Pancreas (tissue), 10 donors: ENCODE data around the gene COASY. TPM values are rescaled to one million over a fixed set of nuclear protein-coding genes. Genes with fewer than 3 reads are reported as not detected.
A peak's percentile ranks its signal among the peaks of the same experiment; 100 is the strongest.

Experiments
- ATAC-seq, 4 donors: fragments of 200-7000 bp; cut with Tn5 transposase; one replicate each; pipeline versions ENCODE4 v1.8.0 to v1.9.1; 2020; ENCODE audit warnings: mild to moderate bottlenecking in 4 of 4, moderate library complexity in 4 of 4
- DNase-seq, 6 donors: peaks; one replicate each; pipeline ENCODE4 v3.0.0-alpha.2; 2020
- FAIRE-seq: peaks from 2 replicates; lab custom pipeline; 2012; peaks lifted over from hg19 to GRCh38; lab: Jason Lieb, UNC
- H3K27ac ChIP-seq, 4 donors: fragments of 200-600 bp; sonication (generic); 1 replicate in 3 of 4; 2 replicates in 1 of 4; pipeline versions ENCODE4 v1.5.0 to v1.8.0; 2020
- H3K27me3 ChIP-seq, 4 donors: fragments of 200-600 bp; one replicate each; pipeline ENCODE4 v1.8.0; 2021
- H3K36me3 ChIP-seq, 3 donors: fragments of 200-600 bp; sonication (generic) in 1 of 3; one replicate each; pipeline versions ENCODE4 v1.5.0 to v1.8.0; 2020 to 2021
- H3K4me1 ChIP-seq, 3 donors: fragments of 200-600 bp; one replicate each; pipeline ENCODE4 v1.8.0; 2021
- H3K4me3 ChIP-seq, 4 donors: fragments of 200-600 bp; sonication (generic) in 2 of 4; one replicate each; pipeline versions ENCODE4 v1.5.0 to v1.8.0; 2020 to 2021
- H3K9me3 ChIP-seq, 4 donors: fragments of 200-600 bp; one replicate each; pipeline ENCODE4 v1.8.0; 2021
- WGBS, 2 donors: extraction: QIAGEN DNeasy Blood & Tissue Kit; methylation state at CpG; one replicate each; pipeline ENCODE4 v1.1.7; 2013; 5-methylcytosine and 5-hydroxymethylcytosine counted together
- intact Hi-C, 3 donors: fragments of 100-400 bp; cut with DNase I; formaldehyde crosslinking; loops; one replicate each; pipeline versions ENCODE4 v1.11.1 to v1.14.2; 2022
- polyA plus RNA-seq, 2 donors: library from polyadenylated mRNA; stranded (reverse); fragments of 200-250 nt; gene quantifications; one replicate each; pipeline ENCODE4 v1.2.3, GENCODE V29; 2013
- total RNA-seq, 6 donors: library from RNA; stranded (reverse); fragmentation: NEBNext Ultra II Directional in 4 of 6; extraction: Animal tissue kit (Norgen Biotek cat#: 25700) in 4 of 6; gene quantifications; one replicate each; pipeline versions ENCODE4 v1.2.1 to v1.2.4, GENCODE V29; 2021 to 2023
- TF ChIP-seq, protein P1 (sequence below), 4 donors: fragments of 200-600 bp; sonication (generic) in 3 of 4; IDR thresholded peaks; one replicate each; pipeline versions ENCODE4 v1.5.0 to v1.8.0; 2021; ENCODE audit warnings: antibody characterized with exemption in 4 of 4
- donor health status: healthy with polysubstance abuse.
- donor health status: DM: no; HTN: no; CAD: no; lungs with moderate emphysema.
- donor health status: DM: no; HTN: no; CAD: no.
- donor health status: control.
- donor health status: control.
- donor health status: Bipolar disorder and iron deficiency.
- donor health status: DM: yes; HTN: yes; CAD: no.
- donor health status: DM: no; HTN: no; CAD: no.
- donor health status: DM: no; HTN: no; CAD: no.
- donor health status: DM: yes; HTN: yes; CAD: no.

Gene COASY
- total and polyA plus RNA-seq, 8 donors, result 32.3 to 152 (median 56.0) TPM

- WGBS, 2 donors, result 66 to 77% methylated on average over 6 of the region's 6 CpGs
- DNase-seq (peak in 1 of 6 donors; percentile 7), ATAC-seq (peak in 1 of 4 donors; percentile 14), FAIRE-seq (no peak)
- Histone ChIP-seq H3K27me3 (no peaks in the 10 kb centered on the region), H3K27ac (no peak overlapping the region), H3K9me3 (no peaks in the 10 kb centered on the region), H3K4me3 (no peak overlapping the region), H3K36me3 (no peaks in the 10 kb centered on the region), H3K4me1 (peaks cover 9 to 13% (median 10%) of the 10 kb centered on the region in 3 donors)
- intact Hi-C loops, result loop anchor here in 1 of 3 donors (10.0 kb wide), 1 partner anchor 211 kb away; no protein-coding TSS in a partner anchor
- TF ChIP-seq, protein P1, sequence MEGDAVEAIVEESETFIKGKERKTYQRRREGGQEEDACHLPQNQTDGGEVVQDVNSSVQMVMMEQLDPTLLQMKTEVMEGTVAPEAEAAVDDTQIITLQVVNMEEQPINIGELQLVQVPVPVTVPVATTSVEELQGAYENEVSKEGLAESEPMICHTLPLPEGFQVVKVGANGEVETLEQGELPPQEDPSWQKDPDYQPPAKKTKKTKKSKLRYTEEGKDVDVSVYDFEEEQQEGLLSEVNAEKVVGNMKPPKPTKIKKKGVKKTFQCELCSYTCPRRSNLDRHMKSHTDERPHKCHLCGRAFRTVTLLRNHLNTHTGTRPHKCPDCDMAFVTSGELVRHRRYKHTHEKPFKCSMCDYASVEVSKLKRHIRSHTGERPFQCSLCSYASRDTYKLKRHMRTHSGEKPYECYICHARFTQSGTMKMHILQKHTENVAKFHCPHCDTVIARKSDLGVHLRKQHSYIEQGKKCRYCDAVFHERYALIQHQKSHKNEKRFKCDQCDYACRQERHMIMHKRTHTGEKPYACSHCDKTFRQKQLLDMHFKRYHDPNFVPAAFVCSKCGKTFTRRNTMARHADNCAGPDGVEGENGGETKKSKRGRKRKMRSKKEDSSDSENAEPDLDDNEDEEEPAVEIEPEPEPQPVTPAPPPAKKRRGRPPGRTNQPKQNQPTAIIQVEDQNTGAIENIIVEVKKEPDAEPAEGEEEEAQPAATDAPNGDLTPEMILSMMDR (IDR thresholded peaks at IDR 0.05), result no peak
Observed at GRCh38 chr17:42526031-42526444, 35.9 kb upstream of the COASY start.

DNA sequence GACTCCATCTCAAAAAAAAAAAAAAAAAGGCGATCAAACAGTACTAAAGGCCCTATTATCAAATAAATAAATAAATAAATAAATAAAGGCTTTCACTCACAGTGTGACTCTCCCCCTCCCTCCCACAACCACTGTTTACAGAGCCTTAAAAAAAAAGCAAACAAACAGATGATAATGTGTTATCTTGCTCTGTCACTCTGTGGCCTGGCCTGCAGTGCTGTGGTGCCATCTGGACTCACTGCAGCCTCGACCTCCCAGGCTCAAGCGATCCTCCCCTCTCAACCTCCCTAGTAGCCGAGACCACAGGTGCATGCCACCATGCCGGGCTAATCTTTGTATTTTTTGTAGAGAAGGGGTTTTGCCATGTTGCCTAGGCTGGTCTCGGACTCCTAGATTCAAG is 34.0 kb upstream of the COASY start:
- TF ChIP-seq, protein P1 (IDR thresholded peaks at IDR 0.05), result no peak
- FAIRE-seq (no peak), ATAC-seq (no peak), DNase-seq (no peak)
- Histone ChIP-seq H3K27ac (no peak overlapping the region), H3K4me1 (peaks cover 9 to 21% (median 14%) of the 10 kb centered on the region in 3 donors), H3K36me3 (no peaks in the 10 kb centered on the region), H3K27me3 (no peaks in the 10 kb centered on the region), H3K4me3 (no peak overlapping the region), H3K9me3 (no peaks in the 10 kb centered on the region)
- WGBS, 2 donors, result 74% methylated on average over 6 of the region's 6 CpGs
- intact Hi-C loops, result loop anchor here in 1 of 3 donors (10.0 kb wide), 1 partner anchor 213 kb away; no protein-coding TSS in a partner anchor

DNA sequence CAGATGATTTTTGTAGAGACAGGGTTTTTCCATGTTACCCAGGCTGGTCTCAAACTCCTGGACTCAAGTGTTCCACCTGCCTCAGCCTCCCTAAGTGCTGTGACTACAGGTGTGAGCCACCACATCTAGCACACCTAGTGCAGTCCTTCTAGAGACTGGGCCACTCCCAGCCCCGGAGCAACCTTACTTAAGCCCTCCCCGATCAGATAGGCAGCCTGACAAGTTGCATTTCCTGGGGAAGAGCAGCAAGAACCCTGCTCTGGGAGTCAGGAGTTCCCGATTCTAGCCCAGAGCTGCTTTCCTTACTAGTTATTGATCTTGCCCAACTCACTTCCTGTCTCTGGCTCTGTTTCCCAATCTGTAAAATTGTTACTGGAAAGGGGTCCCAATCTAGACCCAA is 32.9 kb upstream of the COASY start:
- no peak overlapping the region for H3K4me3 ChIP-seq
- H3K9me3 ChIP-seq, result no peaks in the 10 kb centered on the region
- FAIRE-seq (no peak), ATAC-seq (no peak), DNase-seq (no peak)
- no peaks in the 10 kb centered on the region for H3K36me3 ChIP-seq
- no peak overlapping the region for H3K27ac ChIP-seq
- H3K4me1 ChIP-seq, result peaks cover 9 to 21% (median 14%) of the 10 kb centered on the region in 3 donors
- H3K27me3 ChIP-seq, result no peaks in the 10 kb centered on the region
- intact Hi-C loops, result loop anchor here in 1 of 3 donors (10.0 kb wide), 1 partner anchor 214 kb away; no protein-coding TSS in a partner anchor
- WGBS, 2 donors, result 40 to 53% methylated on average over 3 of the region's 3 CpGs
- TF ChIP-seq, protein P1 (IDR thresholded peaks at IDR 0.05), result no peak

GRCh38 chr17:42530952-42531454 is 30.9 kb upstream of the COASY start:
- intact Hi-C loops, result no loop called here
- TF ChIP-seq, protein P1 (IDR thresholded peaks at IDR 0.05), result no peak
- ATAC-seq, result peak; percentile 45 to 73 (median 68)

More at GRCh38 chr17:42530952-42531454, 30.9 kb upstream of the COASY start:
- H3K27me3 ChIP-seq, result no peaks in the 10 kb centered on the region
- peaks cover 11 to 26% (median 23%) of the 10 kb centered on the region in 3 donors for H3K4me1 ChIP-seq
- no peak overlapping the region for H3K4me3 ChIP-seq
- 47 to 64% methylated on average over 2 of the region's 2 CpGs for WGBS, 2 donors
- DNase-seq (peak in 2 of 6 donors; percentile 63 to 71), FAIRE-seq (no peak)
- H3K9me3 ChIP-seq, result no peaks in the 10 kb centered on the region
- peak overlapping the region; percentile 23 to 79 (median 58) for H3K27ac ChIP-seq
- H3K36me3 ChIP-seq, result no peaks in the 10 kb centered on the region
